Activated CD4-positive, alpha-beta T cell treated with anti-CD3 and anti-CD28 coated beads, Interleukin-2, amount 50 U/mL, for 16 hours (primary cell): ENCODE results near the gene LMBR1L.

Experiments
- DNase-seq: peaks from one replicate; pipeline ENCODE4 v3.0.0-alpha.2; 2020

Gene LMBR1L

GRCh38 chr12:49051373-49051764, 59.3 kb downstream of the LMBR1L start:
- DNase-seq: no peak

GRCh38 chr12:49050507-49051372, 59.9 kb downstream of the LMBR1L start:
- DNase-seq: no peak

- no peak for DNase-seq
Measured at GRCh38 chr12:49049566-49050224, 61.0 kb downstream of the LMBR1L start.

GRCh38 chr12:49048953-49049352, 61.7 kb downstream of the LMBR1L start:
- no peak for DNase-seq
